HepG2 (cell line): Measurements from ENCODE around the gene EDC3. TPM values are rescaled to one million over a fixed set of nuclear protein-coding genes. Genes with fewer than 3 reads are reported as not detected.

Source experiments
- BRF2 ChIP-seq: sonication (generic); formaldehyde crosslinking; IDR thresholded peaks from 2 replicates; pipeline ENCODE4 v1.8.1; 2022; ENCODE audit warnings: mild to moderate bottlenecking, missing genetic modification reagents
- SNAPC4 ChIP-seq: sonication (generic); formaldehyde crosslinking; IDR thresholded peaks from 2 replicates; pipeline ENCODE4 v1.4.0; 2020; ENCODE audit warnings: mild to moderate bottlenecking, missing genetic modification reagents
- ZNF143 ChIP-seq: sonication (generic); formaldehyde crosslinking; IDR thresholded peaks from 2 replicates; pipeline ENCODE4 v1.4.0; 2020; ENCODE audit warnings: missing genetic modification reagents
- ZNF441 ChIP-seq: sonication (generic); formaldehyde crosslinking; IDR thresholded peaks from 2 replicates; pipeline ENCODE4 v1.7.0; 2021; ENCODE audit warnings: missing genetic modification reagents, borderline replicate concordance
- ZNF687 ChIP-seq: sonication (generic); formaldehyde crosslinking; IDR thresholded peaks from 2 replicates; pipeline ENCODE4 v1.5.1; 2020; ENCODE audit warnings: mild to moderate bottlenecking, missing genetic modification reagents, moderate library complexity
- polyA plus RNA-seq, 8 experiments: library from polyadenylated mRNA; depleted of rRNA in 3 of 8; stranded (reverse) in 7 of 8; unstranded in 1 of 8; fragments of >200 nt; fragmentation: Illumina TruSeq in 4 of 8; extraction: Trizol in 4 of 8; gene quantifications; 2 replicates each; pipeline versions ENCODE4 v1.2.1 to v1.2.3, GENCODE V29; 2011 to 2016; ENCODE audit warnings: low read depth in 4 of 8, missing spikeins in 1 of 8, mixed read lengths in 1 of 8; ENCODE audit not compliant: insufficient read depth in 1 of 8
- total RNA-seq, 5 experiments: library from RNA; depleted of rRNA; stranded (reverse); fragments of >200 nt; fragmentation: Illumina TruSeq; extraction: Trizol; gene quantifications; 2 replicates each; pipeline ENCODE4 v1.2.3, GENCODE V29; 2016; ENCODE audit warnings: low read depth in 1 of 5
- TF ChIP-seq, protein P1 (sequence below): IDR thresholded peaks from 2 replicates; pipeline ENCODE4 v1.6.1; 2012; ENCODE audit warnings: inconsistent platforms

Gene EDC3
- total and polyA plus RNA-seq, 2 of the 13 experiments (the other 11 are each of a cell fraction or from before 2014, with no cell fraction given) = 17.4 to 32.0 TPM

DNA sequence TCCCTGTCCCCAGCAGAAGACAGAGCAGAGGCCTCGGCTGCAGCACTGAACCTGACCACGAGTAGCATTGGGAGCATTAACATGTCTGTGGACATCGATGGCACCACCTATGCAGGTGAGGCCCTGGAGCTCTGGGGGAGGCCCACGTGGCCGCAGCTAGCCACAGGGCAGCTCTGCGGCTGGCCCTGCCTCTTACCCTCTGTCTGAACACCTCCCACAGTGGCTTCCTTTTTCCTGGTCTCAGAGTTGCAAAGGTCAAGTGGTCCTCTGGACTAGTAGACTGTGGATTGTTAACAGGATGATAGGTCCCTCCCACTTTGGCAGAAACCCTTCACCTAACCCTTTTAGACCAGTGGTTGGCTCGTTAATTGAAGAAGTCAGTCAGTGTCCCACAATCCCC is 102.7 kb downstream of the EDC3 start (continued):
- no peak for TF ChIP-seq BRF2
- TF ChIP-seq ZNF143 (CRISPR knock-in tag) = no peak
- TF ChIP-seq, protein P1, sequence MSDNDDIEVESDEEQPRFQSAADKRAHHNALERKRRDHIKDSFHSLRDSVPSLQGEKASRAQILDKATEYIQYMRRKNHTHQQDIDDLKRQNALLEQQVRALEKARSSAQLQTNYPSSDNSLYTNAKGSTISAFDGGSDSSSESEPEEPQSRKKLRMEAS = peak; percentile 50; the same call in 1 of the 2 replicates
- TF ChIP-seq ZNF687 (CRISPR knock-in tag) = peak; percentile 56
- no peak for TF ChIP-seq SNAPC4 (CRISPR knock-in tag)
- no peak for TF ChIP-seq ZNF441
